ENCODE measurements around the gene FOXO3. TPM values are rescaled to one million over a fixed set of nuclear protein-coding genes. Genes with fewer than 3 reads are reported as not detected.
A peak's percentile ranks its signal among the peaks of the same experiment; 100 is the strongest.

Gene FOXO3
- total and polyA plus RNA-seq, 2 donors from 2014 or later, result 9.4 to 76.1 TPM

DNA sequence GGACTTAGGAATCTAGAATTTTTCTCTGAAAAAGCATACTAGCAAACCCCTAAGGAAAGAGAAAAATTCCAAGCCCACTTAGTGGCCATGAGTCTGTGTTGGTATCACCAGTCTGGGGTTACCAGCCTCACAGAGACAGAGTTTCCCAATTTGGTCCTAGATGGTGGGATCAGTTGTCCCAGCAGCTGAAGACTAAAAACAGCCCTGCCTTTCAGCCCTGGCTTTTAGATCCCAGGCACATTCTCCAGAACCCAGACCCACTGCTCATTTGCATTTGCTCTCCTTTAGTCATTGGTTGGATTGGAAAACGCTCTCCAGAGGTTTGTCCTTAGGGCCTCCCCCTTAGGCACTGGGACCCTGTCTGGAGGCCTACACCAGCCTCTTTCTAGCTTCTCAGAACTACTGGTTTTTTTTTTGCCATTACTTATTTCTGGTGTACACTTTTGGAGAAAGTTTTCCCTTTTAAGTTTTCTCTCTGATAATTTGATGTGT, 39.1 kb upstream of the FOXO3 start:
- TF ChIP-seq, protein P1, sequence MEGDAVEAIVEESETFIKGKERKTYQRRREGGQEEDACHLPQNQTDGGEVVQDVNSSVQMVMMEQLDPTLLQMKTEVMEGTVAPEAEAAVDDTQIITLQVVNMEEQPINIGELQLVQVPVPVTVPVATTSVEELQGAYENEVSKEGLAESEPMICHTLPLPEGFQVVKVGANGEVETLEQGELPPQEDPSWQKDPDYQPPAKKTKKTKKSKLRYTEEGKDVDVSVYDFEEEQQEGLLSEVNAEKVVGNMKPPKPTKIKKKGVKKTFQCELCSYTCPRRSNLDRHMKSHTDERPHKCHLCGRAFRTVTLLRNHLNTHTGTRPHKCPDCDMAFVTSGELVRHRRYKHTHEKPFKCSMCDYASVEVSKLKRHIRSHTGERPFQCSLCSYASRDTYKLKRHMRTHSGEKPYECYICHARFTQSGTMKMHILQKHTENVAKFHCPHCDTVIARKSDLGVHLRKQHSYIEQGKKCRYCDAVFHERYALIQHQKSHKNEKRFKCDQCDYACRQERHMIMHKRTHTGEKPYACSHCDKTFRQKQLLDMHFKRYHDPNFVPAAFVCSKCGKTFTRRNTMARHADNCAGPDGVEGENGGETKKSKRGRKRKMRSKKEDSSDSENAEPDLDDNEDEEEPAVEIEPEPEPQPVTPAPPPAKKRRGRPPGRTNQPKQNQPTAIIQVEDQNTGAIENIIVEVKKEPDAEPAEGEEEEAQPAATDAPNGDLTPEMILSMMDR (IDR thresholded peaks at IDR 0.05; ENCODE audit: borderline replicate concordance, extremely low read depth, insufficient read depth), result no peak
- FAIRE-seq, result no peak
- Histone ChIP-seq H3K36me3 (ENCODE audit: control insufficient read depth in 2 of 3, insufficient read depth in 3 of 3, low read length in 3 of 3) (no peaks in the 10 kb centered on the region), H3K27ac (ENCODE audit: low read depth in 2 of 2, low read length in 2 of 2) (no peak overlapping the region), H3K4me3 (ENCODE audit: low read length in 3 of 3) (no peak overlapping the region), H3K9ac (ENCODE audit: low read length in 3 of 3) (no peak overlapping the region), H3K9me3 (ENCODE audit: control insufficient read depth in 2 of 3, insufficient read depth in 1 of 3, low read length in 3 of 3) (no peaks in the 10 kb centered on the region), H3K27me3 (ENCODE audit: control insufficient read depth, insufficient read depth, low read length) (no peaks in the 10 kb centered on the region), H3K4me1 (ENCODE audit: control insufficient read depth in 2 of 3, insufficient read depth in 2 of 3, low read depth in 1 of 3, low read length in 3 of 3) (peaks cover 0 to 4% (median 3%) of the 10 kb centered on the region in 3 donors)
- intact Hi-C loops (cut with DNase I), result loop anchor here (10.0 kb wide), 1 partner anchor 407 kb away; no protein-coding TSS in a partner anchor
- DNase-seq, result no peak

DNA sequence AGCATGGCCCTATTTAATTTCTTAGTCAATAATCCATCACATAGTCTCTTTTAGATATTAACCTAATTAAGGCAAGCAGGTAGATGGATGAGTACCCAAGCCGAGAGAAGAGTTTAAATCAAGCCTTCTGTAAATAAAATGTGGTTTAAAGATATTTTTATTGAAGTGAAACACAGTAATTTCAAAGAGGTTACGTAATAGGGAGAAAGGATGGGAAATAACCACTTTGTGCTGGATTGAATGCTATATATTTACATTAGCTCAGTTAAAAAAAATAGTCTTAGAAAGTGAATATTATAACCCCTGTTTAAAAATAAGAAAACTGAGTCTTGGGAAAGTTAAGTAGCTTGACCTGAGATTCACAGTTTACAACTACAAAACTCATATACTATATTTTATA, 37.0 kb upstream of the FOXO3 start:
- Histone ChIP-seq H3K36me3 (ENCODE audit: control insufficient read depth in 2 of 3, insufficient read depth in 3 of 3, low read length in 3 of 3) (no peaks in the 10 kb centered on the region), H3K27me3 (ENCODE audit: control insufficient read depth, insufficient read depth, low read length) (no peaks in the 10 kb centered on the region), H3K27ac (ENCODE audit: low read depth in 2 of 2, low read length in 2 of 2) (no peak overlapping the region), H3K4me3 (ENCODE audit: low read length in 3 of 3) (no peak overlapping the region), H3K9ac (ENCODE audit: low read length in 3 of 3) (no peak overlapping the region), H3K9me3 (ENCODE audit: control insufficient read depth in 2 of 3, insufficient read depth in 1 of 3, low read length in 3 of 3) (no peaks in the 10 kb centered on the region), H3K4me1 (ENCODE audit: control insufficient read depth in 2 of 3, insufficient read depth in 2 of 3, low read depth in 1 of 3, low read length in 3 of 3) (peaks cover 0 to 4% (median 3%) of the 10 kb centered on the region in 3 donors)
- intact Hi-C loops (cut with DNase I), result loop anchor here (10.0 kb wide), 1 partner anchor 409 kb away; no protein-coding TSS in a partner anchor
- DNase-seq (no peak), FAIRE-seq (no peak)
- TF ChIP-seq, protein P1 (IDR thresholded peaks at IDR 0.05; ENCODE audit: borderline replicate concordance, extremely low read depth, insufficient read depth), result no peak

DNA sequence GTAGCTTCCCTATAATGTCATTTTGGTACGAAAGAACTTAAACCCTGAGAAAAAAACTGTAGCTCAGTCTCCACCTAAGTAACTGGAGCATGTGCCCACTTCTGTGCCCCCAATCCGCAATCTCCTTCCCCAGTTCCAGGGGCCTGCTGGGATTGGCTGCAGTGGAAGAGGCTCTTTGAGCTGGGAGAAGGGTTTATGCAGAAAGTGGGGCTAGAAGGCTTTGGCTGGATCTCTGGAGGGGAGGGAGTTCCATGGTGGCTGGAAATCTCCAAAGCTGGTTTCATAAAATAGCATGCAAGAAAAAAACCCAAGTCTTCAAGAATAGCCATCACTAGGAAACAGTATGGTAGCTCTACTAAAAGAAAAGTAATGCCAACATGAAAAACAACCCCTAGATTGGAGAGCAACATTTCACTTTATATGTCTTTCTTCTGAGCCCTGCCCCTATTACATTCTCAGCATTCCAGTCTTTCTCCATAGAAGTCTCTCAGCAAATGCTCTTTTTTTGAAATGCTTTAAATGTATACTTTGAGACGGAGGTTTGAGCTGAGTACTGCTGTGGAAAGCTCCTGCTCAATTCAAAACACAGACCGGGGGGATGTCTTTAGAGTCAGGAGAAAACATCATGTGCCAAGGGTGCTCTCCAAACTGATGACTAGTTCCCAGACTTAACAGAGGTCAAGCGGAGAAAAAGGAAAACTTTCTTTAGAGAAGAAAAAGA, 36.0 kb upstream of the FOXO3 start:
- intact Hi-C loops (cut with DNase I), result loop anchor here (10.0 kb wide), 1 partner anchor 410 kb away; no protein-coding TSS in a partner anchor
- FAIRE-seq, result no peak
- DNase-seq, result peak in 2 of 5 donors; percentile 33 to 41
- TF ChIP-seq, protein P1 (IDR thresholded peaks at IDR 0.05; ENCODE audit: borderline replicate concordance, extremely low read depth, insufficient read depth), result no peak
- no peaks in the 10 kb centered on the region for H3K36me3 ChIP-seq (ENCODE audit: control insufficient read depth in 2 of 3, insufficient read depth in 3 of 3, low read length in 3 of 3)
- H3K4me1 ChIP-seq (ENCODE audit: control insufficient read depth in 2 of 3, insufficient read depth in 2 of 3, low read depth in 1 of 3, low read length in 3 of 3), result peaks cover 0 to 4% (median 3%) of the 10 kb centered on the region in 3 donors
- no peak overlapping the region for H3K4me3 ChIP-seq (ENCODE audit: low read length in 3 of 3)
- H3K27ac ChIP-seq (ENCODE audit: low read depth in 2 of 2, low read length in 2 of 2), result no peak overlapping the region
- H3K9ac ChIP-seq (ENCODE audit: low read length in 3 of 3), result no peak overlapping the region
- H3K9me3 ChIP-seq (ENCODE audit: control insufficient read depth in 2 of 3, insufficient read depth in 1 of 3, low read length in 3 of 3), result no peaks in the 10 kb centered on the region
- no peaks in the 10 kb centered on the region for H3K27me3 ChIP-seq (ENCODE audit: control insufficient read depth, insufficient read depth, low read length)
